Large intestine (tissue), 3 donors: ENCODE measurements around the gene GSTP1. TPM values are rescaled to one million over a fixed set of nuclear protein-coding genes. Genes with fewer than 3 reads are reported as not detected.

Experiments
- DNase-seq, 2 donors: peaks; one replicate each; pipeline versions ENCODE4 v3.0.0 to v3.0.0-alpha.2; 2013
- H3K27ac ChIP-seq: one replicate; pipeline ENCODE4 v1.5.1; 2013; ENCODE audit warnings: low read length
- H3K27me3 ChIP-seq: 2 replicates; pipeline ENCODE4 v1.6.1; 2013; ENCODE audit warnings: low read length; ENCODE audit not compliant: control insufficient read depth, insufficient read depth
- H3K36me3 ChIP-seq: 2 replicates; pipeline ENCODE4 v1.6.1; 2013; ENCODE audit warnings: low read length; ENCODE audit not compliant: control insufficient read depth, insufficient read depth
- H3K4me1 ChIP-seq: one replicate; pipeline ENCODE4 v1.6.1; 2013; ENCODE audit warnings: low read length; ENCODE audit not compliant: control insufficient read depth, insufficient read depth
- H3K4me3 ChIP-seq: one replicate; pipeline ENCODE4 v1.5.1; 2013; ENCODE audit warnings: low read length
- H3K9me3 ChIP-seq: one replicate; pipeline ENCODE4 v1.6.1; 2013; ENCODE audit warnings: mild to moderate bottlenecking, low read depth, low read length, moderate library complexity; ENCODE audit not compliant: control insufficient read depth
- WGBS: methylation state at CpG from one replicate; pipeline ENCODE4 v1.1.5; 2013; ENCODE audit warnings: low lambda C conversion rate; ENCODE audit not compliant: insufficient coverage; 5-methylcytosine and 5-hydroxymethylcytosine counted together
- polyA plus RNA-seq: library from polyadenylated mRNA; unstranded; fragments of 120-200 nt; gene quantifications from one replicate; pipeline ENCODE4 v1.2.1, GENCODE V29; 2013

The GSTP1 gene
- polyA plus RNA-seq, 1 donor, result 848 TPM

- H3K4me1 ChIP-seq, result peaks cover 49% of the 10 kb centered on the region
- DNase-seq, result no peak
- no peak overlapping the region for H3K4me3 ChIP-seq
- no CpG with 5 or more reads among the region's 4 CpGs for WGBS
- H3K27me3 ChIP-seq, result no peaks in the 10 kb centered on the region
- H3K27ac ChIP-seq, result peak overlapping the region; percentile 27
- no peaks in the 10 kb centered on the region for H3K36me3 ChIP-seq
- no peaks in the 10 kb centered on the region for H3K9me3 ChIP-seq
These were observed 51.6 kb downstream of the GSTP1 start for GRCh38 chr11:67635231-67635521.

Other genes starting within 250 kb of the GSTP1 start
- gene POLD4, start 230.3 kb upstream of the GSTP1 start, polyA plus RNA-seq, result 112 TPM
- 9.6 TPM for gene CLCF1, start 210.2 kb upstream of the GSTP1 start, polyA plus RNA-seq
- 22.1 TPM for gene RAD9A, start 191.8 kb upstream of the GSTP1 start, polyA plus RNA-seq
- gene PPP1CA, start 182.0 kb upstream of the GSTP1 start, polyA plus RNA-seq, result 112 TPM
- gene TBC1D10C, start 179.7 kb upstream of the GSTP1 start, polyA plus RNA-seq, result 3.7 TPM
- 4.7 TPM for gene CARNS1, start 168.1 kb upstream of the GSTP1 start, polyA plus RNA-seq
- gene RPS6KB2, start 155.3 kb upstream of the GSTP1 start, polyA plus RNA-seq, result 40.3 TPM
- gene PTPRCAP, start 146.1 kb upstream of the GSTP1 start, polyA plus RNA-seq, result 6.8 TPM
- 93.4 TPM for gene CORO1B, start 140.3 kb upstream of the GSTP1 start, polyA plus RNA-seq
- not detected for gene GPR152, start 131.1 kb upstream of the GSTP1 start, polyA plus RNA-seq
- 0.90 TPM for gene CABP4, start 128.5 kb upstream of the GSTP1 start, polyA plus RNA-seq
- gene TMEM134, start 114.6 kb upstream of the GSTP1 start, polyA plus RNA-seq, result 63.0 TPM
- 48.0 TPM for gene AIP, start 100.8 kb upstream of the GSTP1 start, polyA plus RNA-seq
- gene PITPNM1, start 78.4 kb upstream of the GSTP1 start, polyA plus RNA-seq, result 54.1 TPM
- 105 TPM for gene CDK2AP2, start 75.7 kb upstream of the GSTP1 start, polyA plus RNA-seq
- 0.07 TPM for gene CABP2, start 60.4 kb upstream of the GSTP1 start, polyA plus RNA-seq
- gene NDUFV1, start 23.1 kb downstream of the GSTP1 start, polyA plus RNA-seq, result 191 TPM
- 14.6 TPM for gene NUDT8, start 46.1 kb downstream of the GSTP1 start, polyA plus RNA-seq
- gene TBX10, start 56.0 kb downstream of the GSTP1 start, polyA plus RNA-seq, result 4.9 TPM
- gene ACY3, start 66.9 kb downstream of the GSTP1 start, polyA plus RNA-seq, result 86.6 TPM
- gene ALDH3B2, start 90.8 kb downstream of the GSTP1 start, polyA plus RNA-seq, result not detected